Measurements from ENCODE around the gene MIAT. TPM values are rescaled to one million over a fixed set of nuclear protein-coding genes. Genes with fewer than 3 reads are reported as not detected.

Gene MIAT
- total RNA-seq, 1 donor from 2014 or later: 7.0 TPM

GRCh38 chr22:26623984-26624383 lies 33.4 kb upstream of the MIAT start:
- peaks cover 8% of the 10 kb centered on the region for H3K27me3 Mint-ChIP-seq (ENCODE audit: low read depth)
- H3K27ac Mint-ChIP-seq: no peak overlapping the region
- H3K9me3 Mint-ChIP-seq: no peaks in the 10 kb centered on the region
- no peak for TF ChIP-seq CTCF (IDR thresholded peaks at IDR 0.05; ENCODE audit: unreplicated experiment)
- no peaks in the 10 kb centered on the region for H3K36me3 Mint-ChIP-seq
- no peak for DNase-seq (ENCODE audit: low spot score in 2 of 2, unreplicated experiment in 2 of 2)
- no peak overlapping the region for H3K4me3 Mint-ChIP-seq
- peaks cover 2% of the 10 kb centered on the region for H3K4me1 Mint-ChIP-seq

- no peak overlapping the region for H3K27ac Mint-ChIP-seq
- no peak for DNase-seq (ENCODE audit: low spot score in 2 of 2, unreplicated experiment in 2 of 2)
- no peaks in the 10 kb centered on the region for H3K9me3 Mint-ChIP-seq
- H3K4me1 Mint-ChIP-seq: peaks cover 1% of the 10 kb centered on the region
- no peak overlapping the region for H3K4me3 Mint-ChIP-seq
- H3K27me3 Mint-ChIP-seq (ENCODE audit: low read depth): peaks cover 8% of the 10 kb centered on the region
- no peak for TF ChIP-seq CTCF (IDR thresholded peaks at IDR 0.05; ENCODE audit: unreplicated experiment)
- no peaks in the 10 kb centered on the region for H3K36me3 Mint-ChIP-seq
These were observed 32.6 kb upstream of the MIAT start for GRCh38 chr22:26624803-26625202.

GRCh38 chr22:26629988-26630761 lies 27.2 kb upstream of the MIAT start:
- peaks cover 3% of the 10 kb centered on the region for H3K4me1 Mint-ChIP-seq
- no peak overlapping the region for H3K4me3 Mint-ChIP-seq
- no peak overlapping the region for H3K27ac Mint-ChIP-seq
- peaks cover 8% of the 10 kb centered on the region for H3K9me3 Mint-ChIP-seq
- H3K36me3 Mint-ChIP-seq: no peaks in the 10 kb centered on the region
- no peak for DNase-seq (ENCODE audit: low spot score in 2 of 2, unreplicated experiment in 2 of 2)
- H3K27me3 Mint-ChIP-seq (ENCODE audit: low read depth): peaks cover 5% of the 10 kb centered on the region
- no peak for TF ChIP-seq CTCF (IDR thresholded peaks at IDR 0.05; ENCODE audit: unreplicated experiment)

- Mint-ChIP-seq H3K27ac (no peak overlapping the region), H3K4me3 (no peak overlapping the region), H3K27me3 (ENCODE audit: low read depth) (peaks cover 5% of the 10 kb centered on the region), H3K4me1 (peaks cover 3% of the 10 kb centered on the region), H3K36me3 (no peaks in the 10 kb centered on the region), H3K9me3 (peaks cover 8% of the 10 kb centered on the region)
- DNase-seq (ENCODE audit: low spot score in 2 of 2, unreplicated experiment in 2 of 2): no peak
- TF ChIP-seq CTCF (IDR thresholded peaks at IDR 0.05; ENCODE audit: unreplicated experiment): no peak
These were observed 26.1 kb upstream of the MIAT start for GRCh38 chr22:26631282-26631681.

- no peak overlapping the region for H3K4me3 Mint-ChIP-seq
- H3K36me3 Mint-ChIP-seq: no peaks in the 10 kb centered on the region
- no peak for DNase-seq (ENCODE audit: low spot score in 2 of 2, unreplicated experiment in 2 of 2)
- peaks cover 3% of the 10 kb centered on the region for H3K4me1 Mint-ChIP-seq
- peaks cover 8% of the 10 kb centered on the region for H3K9me3 Mint-ChIP-seq
- H3K27ac Mint-ChIP-seq: no peak overlapping the region
- no peak for TF ChIP-seq CTCF (IDR thresholded peaks at IDR 0.05; ENCODE audit: unreplicated experiment)
- peaks cover 5% of the 10 kb centered on the region for H3K27me3 Mint-ChIP-seq (ENCODE audit: low read depth)
These were observed 24.8 kb upstream of the MIAT start for GRCh38 chr22:26632422-26633155.

All from mesothelial cell of epicardium (in vitro differentiated cells).